ENCODE results near the gene ASB2.

GRCh38 chr14:93999573-93999972 lies 23.2 kb upstream of the ASB2 start:
- TF ChIP-seq CHD1 (IDR thresholded peaks at IDR 0.05; ENCODE audit: low read depth, low read length), result no peak
- TF ChIP-seq POLR2A (IDR thresholded peaks at IDR 0.05; ENCODE audit: low read depth, low read length), result no peak
- no peak for TF ChIP-seq CTCF (conservative IDR thresholded peaks at IDR 0.05; ENCODE audit: low read depth, low read length)
- no peak for TF ChIP-seq USF2 (IDR thresholded peaks at IDR 0.05; ENCODE audit: low read depth, low read length)
- TF ChIP-seq CEBPB (IDR thresholded peaks at IDR 0.05; ENCODE audit: low read depth, low read length), result no peak
- no peak for TF ChIP-seq RAD21 (IDR thresholded peaks at IDR 0.05; ENCODE audit: low read length)
- TF ChIP-seq MAZ (IDR thresholded peaks at IDR 0.05; ENCODE audit: borderline replicate concordance, low read depth, low read length), result no peak
- TF ChIP-seq ELK1 (IDR thresholded peaks at IDR 0.05; ENCODE audit: borderline replicate concordance, low read depth, low read length), result no peak
- TF ChIP-seq FOS (IDR thresholded peaks at IDR 0.05; ENCODE audit: low read depth, low read length), result no peak
- TF ChIP-seq MXI1 (IDR thresholded peaks at IDR 0.05; ENCODE audit: borderline replicate concordance, low read depth, low read length), result no peak
- no peak for TF ChIP-seq RFX5 (IDR thresholded peaks at IDR 0.05; ENCODE audit: low read depth, low read length)
- no peak for TF ChIP-seq SMC3 (IDR thresholded peaks at IDR 0.05; ENCODE audit: low read depth, low read length)

Measured in IMR-90 (cell line).